ENCODE data around the gene OXSR1.

Gene OXSR1

GRCh38 chr3:38121451-38121831 is 43.9 kb upstream of the OXSR1 start:
- Histone ChIP-seq H4K20me1 (ENCODE audit: insufficient read depth, low read length, poor library complexity, severe bottlenecking) (no peaks in the 10 kb centered on the region), H3K79me2 (ENCODE audit: insufficient read depth, low read length) (no peaks in the 10 kb centered on the region), H3K9me3 (ENCODE audit: insufficient read depth, low read depth, low read length) (no peaks in the 10 kb centered on the region), H3K4me2 (ENCODE audit: low read depth, low read length, poor library complexity, severe bottlenecking) (no peak overlapping the region), H3F3A (ENCODE audit: low read depth) (no peaks in the 10 kb centered on the region), H3K4me3 (ENCODE audit: low read length, poor library complexity, severe bottlenecking) (no peak overlapping the region), H3K36me3 (ENCODE audit: insufficient read depth, low read length) (peaks cover 42% of the 10 kb centered on the region; the same call in 1 of the 2 replicates), H3K27me3 (ENCODE audit: insufficient read depth, low read length, poor library complexity, severe bottlenecking) (no peaks in the 10 kb centered on the region), H3K9ac (ENCODE audit: low read depth, low read length, poor library complexity, severe bottlenecking) (no peak overlapping the region), H3K4me1 (ENCODE audit: insufficient read depth, low read length, poor library complexity, severe bottlenecking) (no peaks in the 10 kb centered on the region), H2AFZ (ENCODE audit: low read length) (no peak overlapping the region), H3K9me2 (replicated peaks; ENCODE audit: low read depth, low read length) (no peaks in the 10 kb centered on the region)
- TF ChIP-seq CTCF (conservative IDR thresholded peaks at IDR 0.05; ENCODE audit: low read length) (no peak), EZH2phosphoT487 (IDR thresholded peaks at IDR 0.05; ENCODE audit: borderline replicate concordance) (no peak)

DNA sequence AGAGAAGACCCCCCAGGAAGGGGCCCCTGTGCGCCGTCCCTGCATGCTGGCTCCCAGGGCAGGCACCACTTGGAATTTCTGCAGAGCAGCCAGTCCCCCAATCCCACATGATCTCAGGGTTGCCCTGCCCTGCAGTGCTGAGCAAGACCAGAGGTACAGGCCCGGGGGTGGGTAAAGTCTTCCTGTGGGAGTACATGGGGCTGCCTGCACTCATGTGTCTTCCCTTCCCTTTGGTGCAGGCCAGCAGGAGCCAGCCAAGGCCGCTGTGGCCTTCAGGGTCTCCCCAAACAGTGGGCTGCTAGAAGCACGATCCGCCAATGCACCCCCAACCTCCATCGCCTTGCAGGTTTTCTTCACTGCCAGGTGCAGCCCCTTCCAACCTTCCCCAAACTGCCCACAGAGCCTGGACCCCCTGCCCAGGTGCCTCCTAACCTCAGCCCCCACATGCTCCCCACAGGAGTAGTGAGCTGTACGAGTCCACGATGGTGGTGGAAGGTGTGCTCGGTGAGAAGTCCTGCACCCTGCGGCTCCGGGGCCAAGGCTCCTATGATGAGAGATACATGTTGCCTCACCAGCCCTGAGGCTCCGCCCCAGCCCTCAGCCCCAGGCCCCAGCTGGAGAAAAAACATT is 43.4 kb upstream of the OXSR1 start:
- Histone ChIP-seq H3K27me3 (ENCODE audit: insufficient read depth, low read length, poor library complexity, severe bottlenecking) (no peaks in the 10 kb centered on the region), H3K79me2 (ENCODE audit: insufficient read depth, low read length) (no peaks in the 10 kb centered on the region), H4K20me1 (ENCODE audit: insufficient read depth, low read length, poor library complexity, severe bottlenecking) (no peaks in the 10 kb centered on the region), H3K36me3 (ENCODE audit: insufficient read depth, low read length) (peaks cover 47% of the 10 kb centered on the region; the same call in 1 of the 2 replicates), H3K9ac (ENCODE audit: low read depth, low read length, poor library complexity, severe bottlenecking) (no peak overlapping the region), H3K4me1 (ENCODE audit: insufficient read depth, low read length, poor library complexity, severe bottlenecking) (no peaks in the 10 kb centered on the region), H3F3A (ENCODE audit: low read depth) (no peaks in the 10 kb centered on the region), H3K9me2 (replicated peaks; ENCODE audit: low read depth, low read length) (no peaks in the 10 kb centered on the region), H3K9me3 (ENCODE audit: insufficient read depth, low read depth, low read length) (no peaks in the 10 kb centered on the region), H3K4me3 (ENCODE audit: low read length, poor library complexity, severe bottlenecking) (no peak overlapping the region), H2AFZ (ENCODE audit: low read length) (no peak overlapping the region), H3K4me2 (ENCODE audit: low read depth, low read length, poor library complexity, severe bottlenecking) (no peak overlapping the region)
- TF ChIP-seq EZH2phosphoT487 (IDR thresholded peaks at IDR 0.05; ENCODE audit: borderline replicate concordance): no peak
- no peak for TF ChIP-seq CTCF (conservative IDR thresholded peaks at IDR 0.05; ENCODE audit: low read length)

- H3K4me2 ChIP-seq (ENCODE audit: low read depth, low read length, poor library complexity, severe bottlenecking): no peak overlapping the region
- peaks cover 56% of the 10 kb centered on the region; the same call in 1 of the 2 replicates for H3K36me3 ChIP-seq (ENCODE audit: insufficient read depth, low read length)
- H3K9me2 ChIP-seq (replicated peaks; ENCODE audit: low read depth, low read length): no peaks in the 10 kb centered on the region
- no peaks in the 10 kb centered on the region for H3F3A ChIP-seq (ENCODE audit: low read depth)
- H2AFZ ChIP-seq (ENCODE audit: low read length): no peak overlapping the region
- H3K9ac ChIP-seq (ENCODE audit: low read depth, low read length, poor library complexity, severe bottlenecking): no peak overlapping the region
- no peaks in the 10 kb centered on the region for H3K9me3 ChIP-seq (ENCODE audit: insufficient read depth, low read depth, low read length)
- H3K4me3 ChIP-seq (ENCODE audit: low read length, poor library complexity, severe bottlenecking): no peak overlapping the region
- no peaks in the 10 kb centered on the region for H3K4me1 ChIP-seq (ENCODE audit: insufficient read depth, low read length, poor library complexity, severe bottlenecking)
- no peaks in the 10 kb centered on the region for H3K79me2 ChIP-seq (ENCODE audit: insufficient read depth, low read length)
- TF ChIP-seq EZH2phosphoT487 (IDR thresholded peaks at IDR 0.05; ENCODE audit: borderline replicate concordance): no peak
- TF ChIP-seq CTCF (conservative IDR thresholded peaks at IDR 0.05; ENCODE audit: low read length): no peak
- no peaks in the 10 kb centered on the region for H4K20me1 ChIP-seq (ENCODE audit: insufficient read depth, low read length, poor library complexity, severe bottlenecking)
- no peaks in the 10 kb centered on the region for H3K27me3 ChIP-seq (ENCODE audit: insufficient read depth, low read length, poor library complexity, severe bottlenecking)
These were observed 42.5 kb upstream of the OXSR1 start for GRCh38 chr3:38122712-38123290.

All from Loucy (cell line).